Stimulated activated CD4-positive, alpha-beta T cell treated with anti-CD3 and anti-CD28 coated beads, Interleukin-1b, Interleukin-23, amount 100 ng/mL, for 1 hour (primary cell): ENCODE measurements around the gene PRCP.
A peak's percentile ranks its signal among the peaks of the same experiment; 100 is the strongest.
"Not testable (repeated sequence)": the region's sequence is repeated elsewhere in the genome, so short reads cannot be mapped to it uniquely, and the experiment has no call there.

ENCODE experiments used
- DNase-seq, 2 donors: peaks; one replicate each; pipeline ENCODE4 v3.0.0-alpha.2; 2020; ENCODE audit warnings: low read depth in 2 of 2

PRCP gene

GRCh38 chr11:82900277-82901164, at the start of gene PRCP:
Gene PRCP, minus strand, starts transcription at chr11:82900430. Its CDS starts 28 bp downstream, at chr11:82900402.
- peak; percentile 78 to 79 for DNase-seq

- no peak for DNase-seq
Observed at GRCh38 chr11:82949352-82949751, 49.1 kb upstream of the PRCP start.

- DNase-seq: no peak
Observed at GRCh38 chr11:82945682-82946081, 45.5 kb upstream of the PRCP start.

GRCh38 chr11:82945041-82945440, 44.8 kb upstream of the PRCP start:
- DNase-seq: not testable (repeated sequence)

GRCh38 chr11:82944198-82944597, 44.0 kb upstream of the PRCP start:
- no peak for DNase-seq

- not testable (repeated sequence) for DNase-seq
Observed at GRCh38 chr11:82943430-82943829, 43.2 kb upstream of the PRCP start.

- DNase-seq: no peak
Observed at GRCh38 chr11:82942376-82942775, 42.1 kb upstream of the PRCP start.

GRCh38 chr11:82939456-82939855, 39.2 kb upstream of the PRCP start:
- no peak for DNase-seq

GRCh38 chr11:82937554-82937953, 37.3 kb upstream of the PRCP start:
- DNase-seq: no peak

- DNase-seq: no peak
Observed at GRCh38 chr11:82936261-82936660, 36.0 kb upstream of the PRCP start.

- no peak for DNase-seq
Observed at GRCh38 chr11:82932564-82932963, 32.3 kb upstream of the PRCP start.

GRCh38 chr11:82930734-82931133, 30.5 kb upstream of the PRCP start:
- DNase-seq: no peak

- no peak for DNase-seq
Observed at GRCh38 chr11:82930229-82930628, 30.0 kb upstream of the PRCP start.

- DNase-seq: no peak
Observed at GRCh38 chr11:82929121-82929520, 28.9 kb upstream of the PRCP start.

GRCh38 chr11:82927264-82927880, 27.1 kb upstream of the PRCP start:
- DNase-seq: peak in 1 of 2 donors; percentile 16

GRCh38 chr11:82924522-82925224, 24.4 kb upstream of the PRCP start:
- no peak for DNase-seq

GRCh38 chr11:82922396-82923173, 22.4 kb upstream of the PRCP start:
- DNase-seq: not testable (repeated sequence)

- DNase-seq: not testable (repeated sequence)
Observed at GRCh38 chr11:82920227-82920626, 20.0 kb upstream of the PRCP start.

- not testable (repeated sequence) for DNase-seq
Observed at GRCh38 chr11:82919786-82920185, 19.6 kb upstream of the PRCP start.

- no peak for DNase-seq
Observed at GRCh38 chr11:82909015-82909640, 8.9 kb upstream of the PRCP start.

- DNase-seq: no peak
Observed at GRCh38 chr11:82908311-82908710, 8.1 kb upstream of the PRCP start.
